DOHH2 (cell line): ENCODE results near the gene COL9A3.
"Not testable (repeated sequence)": the region's sequence is repeated elsewhere in the genome, so short reads cannot be mapped to it uniquely, and the experiment has no call there.

ENCODE experiments used
- H3F3A ChIP-seq: fragments of 200-600 bp; sonication (generic), shearing (Covaris generic); 2 replicates; pipeline ENCODE4 v1.6.0; 2016; ENCODE audit warnings: antibody characterized with exemption, mild to moderate bottlenecking; ENCODE audit not compliant: control insufficient read depth, insufficient read depth
- H3K27ac ChIP-seq: fragments of 200-600 bp; sonication (generic); 2 replicates; pipeline ENCODE4 v1.5.1; 2014; ENCODE audit warnings: low read depth, mild to moderate bottlenecking, low read length, moderate library complexity
- H3K27me3 ChIP-seq: fragments of 200-600 bp; sonication (generic); 2 replicates; pipeline ENCODE4 v1.6.1; 2014; ENCODE audit warnings: mild to moderate bottlenecking, low read length, mixed read lengths; ENCODE audit not compliant: control insufficient read depth
- H3K36me3 ChIP-seq: fragments of 200-600 bp; sonication (generic); 2 replicates; pipeline ENCODE4 v1.6.1; 2014; ENCODE audit warnings: mild to moderate bottlenecking, low read length, moderate library complexity, mixed read lengths; ENCODE audit not compliant: control insufficient read depth
- H3K4me1 ChIP-seq: fragments of 200-600 bp; sonication (generic); 2 replicates; pipeline ENCODE4 v1.6.1; 2014; ENCODE audit warnings: mild to moderate bottlenecking, low read length, mixed read lengths; ENCODE audit not compliant: control insufficient read depth
- H3K4me2 ChIP-seq: fragments of 200-600 bp; sonication (generic); 2 replicates; pipeline ENCODE4 v1.6.0; 2014; ENCODE audit warnings: mild to moderate bottlenecking, low read length, moderate library complexity
- H3K4me3 ChIP-seq: fragments of 200-600 bp; sonication (generic); 2 replicates; pipeline ENCODE4 v1.5.1; 2014; ENCODE audit warnings: mild to moderate bottlenecking, low read length, mixed read lengths
- H3K79me2 ChIP-seq: fragments of 200-600 bp; sonication (generic); 2 replicates; pipeline ENCODE4 v1.6.1; 2014; ENCODE audit warnings: mild to moderate bottlenecking, low read length, mixed read lengths; ENCODE audit not compliant: control insufficient read depth
- H3K9me2 ChIP-seq: fragments of 200-600 bp; sonication (generic); replicated peaks from 2 replicates; pipeline ENCODE4 v1.6.1; 2014; ENCODE audit warnings: mild to moderate bottlenecking, low read length, mixed read lengths; ENCODE audit not compliant: control insufficient read depth
- H3K9me3 ChIP-seq: fragments of 200-600 bp; sonication (generic); 2 replicates; pipeline ENCODE4 v1.6.1; 2014; ENCODE audit warnings: antibody characterized with exemption, low read length, mixed read lengths; ENCODE audit not compliant: control insufficient read depth, insufficient read depth
- H4K20me1 ChIP-seq: fragments of 200-600 bp; sonication (generic); 2 replicates; pipeline ENCODE4 v1.6.0; 2014; ENCODE audit warnings: low read depth, mild to moderate bottlenecking, antibody characterized with exemption, low read length, moderate library complexity; ENCODE audit not compliant: control insufficient read depth, insufficient read depth
- EZH2phosphoT487 ChIP-seq: fragments of 200-600 bp; sonication (generic); IDR thresholded peaks from 2 replicates; pipeline ENCODE4 v1.6.1; 2017; ENCODE audit warnings: borderline replicate concordance, mild to moderate bottlenecking, antibody characterized with exemption, low read length, moderate library complexity, mixed read lengths
- TF ChIP-seq, protein P1 (sequence below): fragments of 200-600 bp; sonication (generic); IDR thresholded peaks from one replicate; pipeline ENCODE4 v1.5.1; 2014; ENCODE audit warnings: antibody characterized with exemption, mild to moderate bottlenecking, low read depth, low read length; ENCODE audit not compliant: poor library complexity, severe bottlenecking

COL9A3 gene

DNA sequence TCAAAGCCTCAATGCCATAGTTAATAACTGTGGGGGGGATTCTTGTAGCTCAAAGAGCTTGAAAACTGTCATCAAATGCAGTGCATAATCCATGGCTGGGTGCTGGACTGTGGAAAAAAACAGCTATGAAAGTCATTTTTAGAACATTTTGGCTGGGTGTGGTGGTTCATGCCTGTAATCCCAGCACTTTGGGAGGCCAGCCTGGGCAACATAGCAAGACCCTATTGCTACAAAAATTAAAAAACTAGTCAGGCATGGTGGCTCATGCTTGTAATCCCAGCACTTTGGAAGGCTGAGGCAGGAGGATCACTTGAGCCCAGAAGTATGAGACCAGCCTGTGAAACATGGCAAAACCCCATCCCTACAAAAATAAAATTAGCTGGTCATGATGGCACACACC, 32.6 kb downstream of the COL9A3 start:
- Histone ChIP-seq H3K9me2 (no peaks in the 10 kb centered on the region), H3K36me3 (peaks cover 27% of the 10 kb centered on the region)

DNA sequence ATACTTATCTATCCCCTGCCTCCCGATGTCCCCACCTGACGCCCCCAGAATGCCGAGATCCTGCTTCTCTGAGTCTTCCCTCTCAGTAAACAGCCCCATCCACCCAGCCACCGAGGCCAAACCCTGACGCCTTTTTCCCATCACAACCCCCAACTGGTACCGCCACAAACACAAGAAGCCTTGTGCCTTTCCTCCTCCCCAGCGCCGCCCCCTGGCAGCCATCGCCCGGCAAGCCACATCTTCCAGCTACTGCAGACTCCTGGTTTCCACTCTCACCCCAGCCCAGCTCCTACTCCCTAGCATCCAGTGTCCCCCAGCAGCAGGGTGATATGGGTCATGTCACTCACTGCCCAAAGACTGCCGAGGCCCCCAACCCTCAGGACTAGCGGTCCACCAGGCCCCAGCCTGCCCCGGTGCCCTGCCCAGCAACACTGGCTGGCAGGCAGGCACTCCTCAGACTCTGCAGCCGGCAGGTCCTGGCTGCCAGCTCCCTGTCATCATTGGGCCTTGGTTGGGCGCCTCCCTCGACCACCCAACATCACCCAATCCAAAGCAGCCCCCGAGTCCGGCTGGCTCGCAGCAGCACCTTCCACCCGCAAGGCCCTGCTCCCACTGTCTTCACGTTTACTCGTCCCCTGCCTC, 33.6 kb downstream of the COL9A3 start:
- no peak overlapping the region for H3K4me2 ChIP-seq
- no peaks in the 10 kb centered on the region for H3K4me1 ChIP-seq
- no peaks in the 10 kb centered on the region for H3F3A ChIP-seq
- H3K27me3 ChIP-seq, result no peaks in the 10 kb centered on the region
- no peaks in the 10 kb centered on the region for H3K9me2 ChIP-seq
- no peak overlapping the region for H3K27ac ChIP-seq
- H3K36me3 ChIP-seq, result peaks cover 36% of the 10 kb centered on the region
- TF ChIP-seq EZH2phosphoT487, result no peak
- TF ChIP-seq, protein P1, sequence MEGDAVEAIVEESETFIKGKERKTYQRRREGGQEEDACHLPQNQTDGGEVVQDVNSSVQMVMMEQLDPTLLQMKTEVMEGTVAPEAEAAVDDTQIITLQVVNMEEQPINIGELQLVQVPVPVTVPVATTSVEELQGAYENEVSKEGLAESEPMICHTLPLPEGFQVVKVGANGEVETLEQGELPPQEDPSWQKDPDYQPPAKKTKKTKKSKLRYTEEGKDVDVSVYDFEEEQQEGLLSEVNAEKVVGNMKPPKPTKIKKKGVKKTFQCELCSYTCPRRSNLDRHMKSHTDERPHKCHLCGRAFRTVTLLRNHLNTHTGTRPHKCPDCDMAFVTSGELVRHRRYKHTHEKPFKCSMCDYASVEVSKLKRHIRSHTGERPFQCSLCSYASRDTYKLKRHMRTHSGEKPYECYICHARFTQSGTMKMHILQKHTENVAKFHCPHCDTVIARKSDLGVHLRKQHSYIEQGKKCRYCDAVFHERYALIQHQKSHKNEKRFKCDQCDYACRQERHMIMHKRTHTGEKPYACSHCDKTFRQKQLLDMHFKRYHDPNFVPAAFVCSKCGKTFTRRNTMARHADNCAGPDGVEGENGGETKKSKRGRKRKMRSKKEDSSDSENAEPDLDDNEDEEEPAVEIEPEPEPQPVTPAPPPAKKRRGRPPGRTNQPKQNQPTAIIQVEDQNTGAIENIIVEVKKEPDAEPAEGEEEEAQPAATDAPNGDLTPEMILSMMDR, result no peak
- no peaks in the 10 kb centered on the region for H4K20me1 ChIP-seq
- H3K79me2 ChIP-seq, result no peaks in the 10 kb centered on the region
- H3K4me3 ChIP-seq, result no peak overlapping the region
- no peaks in the 10 kb centered on the region for H3K9me3 ChIP-seq

More for the DNA sequence above, 32.6 kb downstream of the COL9A3 start:
- Histone ChIP-seq H4K20me1 (no peaks in the 10 kb centered on the region), H3K27ac (no peak overlapping the region), H3K4me3 (no peak overlapping the region), H3K27me3 (no peaks in the 10 kb centered on the region), H3K4me2 (no peak overlapping the region), H3K9me3 (no peaks in the 10 kb centered on the region), H3K4me1 (no peaks in the 10 kb centered on the region), H3K79me2 (no peaks in the 10 kb centered on the region), H3F3A (no peaks in the 10 kb centered on the region)
- TF ChIP-seq, protein P1, result no peak
- TF ChIP-seq EZH2phosphoT487, result no peak

DNA sequence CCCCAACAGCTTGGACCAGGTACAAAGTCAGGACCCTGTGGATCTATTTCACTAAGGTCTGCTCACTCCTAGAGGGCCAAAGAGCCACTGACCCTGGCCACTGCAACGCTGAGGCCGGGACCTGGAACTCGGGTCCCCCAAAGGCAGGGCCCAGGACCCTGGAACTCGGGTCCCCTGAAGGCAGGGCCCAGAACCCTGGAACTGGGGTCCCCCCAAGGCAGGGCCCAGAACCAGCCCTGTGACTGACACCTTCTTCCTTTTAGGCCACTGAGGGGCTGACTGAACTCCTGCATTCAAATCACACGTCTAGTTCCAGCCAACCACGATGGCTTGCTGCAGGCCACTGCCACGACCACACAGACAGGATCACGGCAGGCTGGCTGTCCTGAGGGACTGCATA, 35.3 kb downstream of the COL9A3 start:
- no peaks in the 10 kb centered on the region for H3K9me3 ChIP-seq
- no peak overlapping the region for H3K27ac ChIP-seq
- H3K4me2 ChIP-seq, result no peak overlapping the region
- TF ChIP-seq EZH2phosphoT487, result no peak
- TF ChIP-seq, protein P1, result no peak
- no peaks in the 10 kb centered on the region for H3K27me3 ChIP-seq
- H3K36me3 ChIP-seq, result peaks cover 37% of the 10 kb centered on the region
- no peaks in the 10 kb centered on the region for H3K4me1 ChIP-seq
- H3K4me3 ChIP-seq, result no peak overlapping the region
- H3K9me2 ChIP-seq, result no peaks in the 10 kb centered on the region
- H3F3A ChIP-seq, result no peaks in the 10 kb centered on the region
- H4K20me1 ChIP-seq, result no peaks in the 10 kb centered on the region
- no peaks in the 10 kb centered on the region for H3K79me2 ChIP-seq

DNA sequence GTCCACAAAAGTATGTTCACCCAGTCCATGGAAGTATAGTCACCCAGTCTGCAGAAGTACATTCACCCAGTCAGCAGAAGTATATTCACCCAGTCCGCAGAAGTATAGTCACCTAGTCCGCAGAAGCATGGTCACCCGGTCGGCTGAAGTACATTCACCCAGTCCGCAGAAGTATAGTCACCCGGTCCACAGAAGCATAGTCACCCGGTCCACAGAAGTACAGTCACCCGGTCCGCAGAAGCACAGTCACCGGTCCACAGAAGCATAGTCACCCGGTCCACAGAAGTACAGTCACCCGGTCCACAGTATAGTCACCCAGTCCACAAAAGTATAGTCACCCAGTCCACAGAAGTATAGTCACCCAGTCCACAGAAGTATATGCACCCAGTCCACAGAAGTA, 36.0 kb downstream of the COL9A3 start:
- no peaks in the 10 kb centered on the region for H3K79me2 ChIP-seq
- H3K36me3 ChIP-seq, result peaks cover 41% of the 10 kb centered on the region
- H3K27ac ChIP-seq, result no peak overlapping the region
- no peak for TF ChIP-seq EZH2phosphoT487
- TF ChIP-seq, protein P1, result no peak
- no peaks in the 10 kb centered on the region for H3K9me2 ChIP-seq
- no peaks in the 10 kb centered on the region for H3K9me3 ChIP-seq
- no peak overlapping the region for H3K4me3 ChIP-seq
- H3K4me2 ChIP-seq, result no peak overlapping the region
- no peaks in the 10 kb centered on the region for H3F3A ChIP-seq
- H3K4me1 ChIP-seq, result no peaks in the 10 kb centered on the region
- H4K20me1 ChIP-seq, result no peaks in the 10 kb centered on the region
- no peaks in the 10 kb centered on the region for H3K27me3 ChIP-seq

DNA sequence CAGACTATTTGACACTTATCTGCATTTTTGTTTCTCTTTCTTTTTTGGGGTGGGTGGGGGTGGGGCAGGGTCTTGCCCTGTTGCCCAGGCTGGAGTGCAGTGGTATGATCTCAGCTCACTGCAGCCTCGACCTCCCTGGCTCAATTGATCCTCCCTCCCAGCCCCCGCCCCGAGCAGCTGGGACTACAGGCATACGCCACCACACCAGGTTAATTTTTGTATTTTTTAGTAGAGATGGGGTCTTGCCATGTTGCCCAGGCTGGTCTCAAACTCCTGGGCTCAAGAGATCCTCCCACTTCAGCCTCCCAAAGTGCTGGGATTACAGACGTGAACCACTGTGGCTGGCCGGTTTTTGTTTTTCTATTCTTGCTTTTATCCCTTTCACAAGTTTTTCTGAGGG, 36.5 kb downstream of the COL9A3 start:
- not testable (repeated sequence) for H3K9me2 ChIP-seq, H3K4me3 ChIP-seq, H3K9me3 ChIP-seq, H4K20me1 ChIP-seq, H3K79me2 ChIP-seq, H3K4me2 ChIP-seq, H3K4me1 ChIP-seq, H3K27me3 ChIP-seq, H3K27ac ChIP-seq, H3F3A ChIP-seq
- peaks cover 44% of the 10 kb centered on the region for H3K36me3 ChIP-seq
